ENCODE data around the gene OR56A1.

DNA sequence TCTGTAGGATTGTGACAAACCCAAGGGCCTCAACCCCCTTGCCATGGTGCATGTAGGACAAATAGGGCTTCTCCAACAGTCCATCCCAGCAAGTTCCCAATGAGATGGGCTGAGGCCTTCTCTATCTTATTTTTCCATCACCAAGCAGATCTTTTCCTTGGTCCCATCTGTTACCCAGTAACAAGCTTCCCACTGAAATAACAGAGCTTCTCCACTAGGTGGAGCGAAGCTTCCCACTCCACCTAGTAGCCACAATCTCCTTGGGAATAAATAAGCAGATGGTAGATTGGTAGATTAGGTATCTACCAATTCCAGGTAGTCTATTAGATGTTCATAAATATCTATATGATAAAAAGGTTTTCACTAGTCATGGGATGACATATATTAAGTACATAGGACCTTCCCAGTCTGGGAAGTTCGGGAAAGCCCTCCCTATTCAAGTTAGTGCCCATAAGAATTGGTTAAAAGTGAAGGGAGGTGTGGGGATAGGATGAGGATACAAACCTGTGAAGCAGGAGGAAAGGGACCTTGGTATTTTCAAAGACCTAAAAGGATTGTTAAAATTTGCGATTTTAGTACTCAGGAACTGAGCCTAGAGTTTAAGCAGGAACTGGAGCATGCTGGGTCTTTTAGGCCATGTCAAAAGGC, 37.8 kb downstream of the OR56A1 start:
- TF ChIP-seq, protein P1, sequence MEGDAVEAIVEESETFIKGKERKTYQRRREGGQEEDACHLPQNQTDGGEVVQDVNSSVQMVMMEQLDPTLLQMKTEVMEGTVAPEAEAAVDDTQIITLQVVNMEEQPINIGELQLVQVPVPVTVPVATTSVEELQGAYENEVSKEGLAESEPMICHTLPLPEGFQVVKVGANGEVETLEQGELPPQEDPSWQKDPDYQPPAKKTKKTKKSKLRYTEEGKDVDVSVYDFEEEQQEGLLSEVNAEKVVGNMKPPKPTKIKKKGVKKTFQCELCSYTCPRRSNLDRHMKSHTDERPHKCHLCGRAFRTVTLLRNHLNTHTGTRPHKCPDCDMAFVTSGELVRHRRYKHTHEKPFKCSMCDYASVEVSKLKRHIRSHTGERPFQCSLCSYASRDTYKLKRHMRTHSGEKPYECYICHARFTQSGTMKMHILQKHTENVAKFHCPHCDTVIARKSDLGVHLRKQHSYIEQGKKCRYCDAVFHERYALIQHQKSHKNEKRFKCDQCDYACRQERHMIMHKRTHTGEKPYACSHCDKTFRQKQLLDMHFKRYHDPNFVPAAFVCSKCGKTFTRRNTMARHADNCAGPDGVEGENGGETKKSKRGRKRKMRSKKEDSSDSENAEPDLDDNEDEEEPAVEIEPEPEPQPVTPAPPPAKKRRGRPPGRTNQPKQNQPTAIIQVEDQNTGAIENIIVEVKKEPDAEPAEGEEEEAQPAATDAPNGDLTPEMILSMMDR (conservative IDR thresholded peaks at IDR 0.05; ENCODE audit: low read depth, low read length), result peak; percentile 72
- no peak for TF ChIP-seq EZH2 (IDR thresholded peaks at IDR 0.05; ENCODE audit: borderline replicate concordance, low read depth, low read length, poor library complexity, severe bottlenecking)

All from A673 (cell line).